Stimulated activated CD4-positive, alpha-beta T cell treated with anti-CD3 and anti-CD28 coated beads, TNF-alpha, amount 100 ng/mL, for 4 hours (primary cell): Measurements from ENCODE around the gene ZNF217.
"Not testable (repeated sequence)": the region's sequence is repeated elsewhere in the genome, so short reads cannot be mapped to it uniquely, and the experiment has no call there.

Source experiments
- DNase-seq, 3 experiments: peaks; one replicate each; pipeline ENCODE4 v3.0.0-alpha.2; 2020; ENCODE audit warnings: low read depth in 3 of 3

The ZNF217 gene

GRCh38 chr20:53568351-53568750, 25.3 kb downstream of the ZNF217 start:
- no peak for DNase-seq

DNA sequence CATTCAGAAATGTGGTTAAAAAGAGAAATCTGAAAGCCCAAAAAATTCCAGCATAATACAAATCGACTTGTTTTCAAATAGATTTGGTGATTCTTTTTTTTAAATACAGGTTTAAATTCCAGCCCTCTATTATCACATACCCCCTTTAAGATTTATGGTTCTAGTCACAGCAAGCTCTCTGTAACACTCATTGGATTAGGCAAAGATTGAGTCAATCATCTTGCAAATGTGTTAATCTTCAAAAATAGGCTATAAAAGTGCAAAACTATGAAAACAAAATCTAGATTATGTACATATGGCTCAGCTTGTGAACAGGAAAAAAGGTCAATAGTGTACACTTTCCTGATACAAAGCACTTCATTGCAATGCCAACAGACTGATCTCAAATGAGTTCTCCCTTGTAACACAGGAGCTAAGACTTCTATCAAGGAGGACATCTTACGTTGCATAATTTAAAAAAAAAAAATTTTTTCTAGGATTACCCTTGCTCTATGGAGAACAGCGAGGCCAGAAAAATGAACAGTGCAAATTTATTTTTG, 26.2 kb downstream of the ZNF217 start:
- DNase-seq: no peak

GRCh38 chr20:53566623-53567022, 27.0 kb downstream of the ZNF217 start:
- DNase-seq: not testable (repeated sequence)

- DNase-seq: no peak
These were observed 28.4 kb downstream of the ZNF217 start for GRCh38 chr20:53565254-53565653.

DNA sequence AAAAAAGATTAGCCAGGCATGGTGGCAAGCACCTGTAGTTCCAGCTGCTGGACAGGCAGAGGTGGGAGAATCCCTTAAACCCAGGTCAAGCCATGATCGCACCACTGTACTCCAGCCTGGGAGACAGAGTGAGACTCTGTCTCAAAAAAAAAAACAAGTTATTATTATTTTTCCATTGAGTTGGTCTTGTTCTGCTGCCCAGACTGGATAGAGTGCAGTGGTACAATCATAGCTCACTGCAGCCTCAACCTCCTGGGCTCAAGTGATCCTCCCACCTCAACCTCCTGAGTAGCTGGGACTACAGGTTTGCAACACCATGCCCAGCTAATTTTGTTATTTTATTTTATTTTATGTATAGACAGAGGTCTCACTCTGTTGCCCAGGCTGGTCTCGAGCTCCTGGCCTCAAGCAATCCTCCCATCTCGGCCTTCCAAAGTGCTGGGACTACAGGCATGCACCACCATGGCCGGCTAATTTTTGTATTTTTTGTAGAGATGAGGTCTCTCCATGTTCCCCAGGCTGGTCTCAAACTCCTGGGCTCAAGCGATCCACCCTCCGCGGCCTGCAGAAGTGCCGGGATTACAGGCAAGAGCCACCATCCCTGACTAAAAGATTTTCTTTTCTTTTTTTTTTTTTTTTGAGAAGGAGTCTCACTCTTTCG, 31.4 kb downstream of the ZNF217 start:
- not testable (repeated sequence) for DNase-seq

DNA sequence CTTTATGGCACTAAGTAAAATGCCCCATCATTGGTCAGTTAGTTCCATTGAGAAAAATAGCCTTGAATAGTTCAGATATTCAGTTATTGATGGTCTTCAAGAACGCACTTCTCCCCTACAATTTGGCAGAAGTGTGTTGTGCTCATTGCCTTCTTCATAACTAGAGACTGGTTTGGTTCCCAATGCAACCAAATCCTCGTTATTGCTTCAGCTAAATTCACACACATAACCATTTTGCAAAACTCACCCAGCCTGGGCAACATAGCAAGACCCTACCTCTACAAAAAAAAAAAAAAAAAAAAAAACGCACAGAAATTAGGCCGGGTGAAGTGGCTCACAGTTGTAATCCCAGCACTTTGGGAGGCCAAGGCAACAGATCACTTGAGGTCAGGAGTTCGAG, 32.1 kb downstream of the ZNF217 start:
- DNase-seq: no peak

- no peak for DNase-seq
These were observed 33.8 kb downstream of the ZNF217 start for GRCh38 chr20:53559816-53560215.

DNA sequence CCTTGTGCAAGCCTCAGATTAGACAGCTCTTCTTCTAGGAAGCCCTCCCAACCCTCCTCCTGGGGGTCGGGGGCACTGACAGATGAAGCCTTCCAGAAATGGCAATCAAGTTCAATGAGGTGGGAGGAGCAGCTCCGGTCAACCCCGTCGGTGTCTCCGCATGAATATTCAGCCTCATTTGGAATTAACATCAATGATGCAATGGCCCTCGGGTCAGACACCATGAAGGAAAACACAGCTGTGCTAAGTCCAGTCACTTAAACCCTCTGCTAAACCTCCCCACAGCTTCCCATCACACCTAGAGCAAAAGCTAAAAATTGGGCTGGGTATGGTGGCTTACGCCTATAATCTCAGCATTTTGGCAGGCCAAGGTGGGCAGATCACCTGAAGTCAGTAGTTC, 36.5 kb downstream of the ZNF217 start:
- DNase-seq: no peak

- DNase-seq: no peak
These were observed 37.3 kb downstream of the ZNF217 start for GRCh38 chr20:53556267-53556897.

DNA sequence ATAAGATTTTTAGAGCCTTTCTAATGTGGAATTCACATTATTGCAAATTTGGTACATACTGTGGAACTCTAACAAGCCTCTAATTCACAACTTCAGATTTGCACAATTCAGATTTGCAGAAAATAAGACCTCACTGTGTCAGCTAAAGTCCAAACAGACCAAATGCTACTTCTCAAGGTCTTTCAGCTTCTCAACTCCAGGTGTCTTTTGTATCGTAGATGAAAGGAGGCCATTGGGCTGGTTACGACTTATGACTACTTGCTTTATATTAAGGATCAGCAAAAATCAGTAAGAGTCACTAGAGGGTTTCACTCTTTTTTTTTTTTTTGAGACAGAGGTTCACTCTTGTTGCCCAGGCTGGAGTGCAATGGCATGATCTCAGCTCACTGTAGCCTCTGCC, 37.8 kb downstream of the ZNF217 start:
- no peak for DNase-seq

- no peak for DNase-seq
These were observed 38.6 kb downstream of the ZNF217 start for GRCh38 chr20:53555081-53555480.

DNA sequence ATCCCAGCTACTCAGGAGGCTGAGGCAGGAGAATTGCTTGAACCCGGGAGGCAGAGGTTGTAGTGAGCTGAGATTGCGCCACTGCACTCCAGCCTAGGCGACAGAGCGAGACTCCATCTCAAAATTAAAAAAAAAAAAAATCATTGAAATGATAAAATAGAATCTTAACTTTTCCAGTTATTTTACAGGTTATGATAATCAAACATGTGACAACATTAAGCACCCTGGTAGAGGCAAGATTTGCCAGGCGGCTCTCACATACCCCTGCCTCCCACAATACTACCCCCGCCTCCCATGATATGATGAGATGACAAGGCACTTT, 41.1 kb downstream of the ZNF217 start:
- not testable (repeated sequence) for DNase-seq

- not testable (repeated sequence) for DNase-seq
These were observed 41.7 kb downstream of the ZNF217 start for GRCh38 chr20:53551719-53552571.

GRCh38 chr20:53550280-53551187, 43.1 kb downstream of the ZNF217 start:
- no peak for DNase-seq

GRCh38 chr20:53547664-53548239, 45.9 kb downstream of the ZNF217 start:
- no peak for DNase-seq

- no peak for DNase-seq
These were observed 54.1 kb downstream of the ZNF217 start for GRCh38 chr20:53539516-53539915.

DNA sequence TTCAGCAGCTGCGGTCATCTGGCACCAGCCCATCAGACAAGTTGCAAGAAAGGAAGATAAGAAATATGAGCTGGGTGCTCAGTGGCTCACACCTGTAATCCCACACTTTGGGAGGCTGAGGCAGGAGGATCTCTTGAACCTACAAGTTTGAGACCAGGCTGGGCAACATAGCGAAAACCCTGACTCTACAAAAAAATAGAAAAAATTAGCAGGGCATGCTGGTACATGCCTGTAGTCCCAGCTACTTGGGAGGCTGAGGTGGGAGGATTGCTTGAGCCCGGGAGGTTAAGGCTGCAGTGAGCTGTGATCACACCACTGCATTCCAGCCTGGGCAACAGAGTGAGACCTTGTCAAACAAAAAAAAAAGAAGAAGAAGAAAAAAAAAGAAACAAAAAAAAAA, 57.3 kb downstream of the ZNF217 start:
- not testable (repeated sequence) for DNase-seq

- no peak for DNase-seq
These were observed 57.8 kb downstream of the ZNF217 start for GRCh38 chr20:53535878-53536277.

- no peak for DNase-seq
These were observed 59.6 kb downstream of the ZNF217 start for GRCh38 chr20:53534037-53534436.

GRCh38 chr20:53533500-53533899, 60.1 kb downstream of the ZNF217 start:
- no peak for DNase-seq

DNA sequence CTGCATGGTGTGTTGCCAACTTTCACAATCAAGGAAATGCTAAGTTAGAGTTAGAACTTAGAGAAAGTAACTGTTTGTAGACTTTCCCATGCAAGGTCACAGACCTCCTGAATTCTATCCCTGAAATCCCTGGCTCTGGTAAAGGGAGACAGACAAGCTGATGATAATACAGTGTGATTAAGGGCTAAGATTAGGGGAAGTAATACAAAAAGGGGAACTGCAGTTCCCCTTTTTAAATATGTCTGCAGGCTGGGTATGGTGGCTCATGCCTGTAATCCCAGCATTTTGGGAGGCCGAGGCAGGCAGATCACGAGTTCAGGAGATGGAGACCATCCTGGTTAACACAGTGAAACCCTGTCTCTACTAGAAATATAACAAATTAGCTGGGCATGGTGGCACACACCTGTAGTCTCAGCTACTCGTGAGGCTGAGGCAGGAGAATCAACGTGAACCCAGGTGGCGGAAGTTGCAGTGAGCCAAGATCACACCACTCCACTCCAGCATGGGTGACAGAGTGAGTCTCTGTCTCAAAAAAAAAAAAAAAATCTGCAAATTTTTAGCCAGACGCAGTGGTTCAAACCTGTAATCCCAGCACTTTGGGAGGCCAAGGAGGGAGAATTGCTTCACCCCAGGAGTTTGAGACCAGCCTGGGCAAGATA, 60.9 kb downstream of the ZNF217 start:
- DNase-seq: not testable (repeated sequence)
